Measurements from ENCODE around the gene FAM20A.
A peak's percentile ranks its signal among the peaks of the same experiment; 100 is the strongest.
"Not testable (repeated sequence)": the region's sequence is repeated elsewhere in the genome, so short reads cannot be mapped to it uniquely, and the experiment has no call there.

The FAM20A gene

DNA sequence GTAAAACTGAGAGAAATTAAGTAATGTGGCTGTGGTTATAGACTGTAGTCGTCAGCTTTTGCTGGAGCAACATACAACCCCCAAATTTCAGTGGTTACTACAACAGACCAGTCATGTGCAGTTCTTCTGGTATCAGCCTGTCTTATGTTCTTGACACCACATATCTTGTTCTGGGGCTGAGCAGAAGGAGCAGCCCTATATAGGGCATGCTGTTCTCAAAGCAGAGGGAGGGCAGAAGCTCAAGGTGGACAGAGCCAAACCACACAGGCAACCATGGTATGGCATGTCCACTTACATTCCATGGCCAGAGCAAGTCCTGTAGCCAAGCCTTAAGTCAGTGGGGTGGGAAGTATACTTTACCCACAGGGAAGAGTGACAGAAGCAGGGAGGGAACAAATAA, 81.3 kb downstream of the FAM20A start:
- DNase-seq (ENCODE audit: low spot score) = no peak

DNA sequence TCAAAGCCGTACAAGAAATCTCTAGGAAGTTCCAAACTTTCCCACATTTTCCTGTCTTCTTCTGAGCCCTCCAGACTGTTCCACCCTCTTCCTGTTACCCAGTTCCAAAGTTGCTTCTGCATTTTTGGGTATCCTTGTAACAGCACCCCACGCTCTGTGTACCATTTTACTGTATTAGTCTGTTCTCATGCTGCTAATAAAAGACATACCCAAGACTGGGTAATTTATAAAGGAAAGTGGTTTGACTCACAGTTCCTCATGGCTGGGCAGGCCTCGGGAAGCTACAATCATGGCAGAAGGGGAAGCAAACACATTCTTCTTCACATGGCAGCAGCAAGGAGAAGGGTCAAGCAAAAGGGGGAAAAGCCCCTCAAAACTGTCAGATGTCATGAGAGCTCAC, 82.1 kb downstream of the FAM20A start:
- DNase-seq (ENCODE audit: low spot score) = not testable (repeated sequence)

GRCh38 chr17:68518063-68518815, 82.9 kb downstream of the FAM20A start:
- DNase-seq (ENCODE audit: low spot score) = no peak

- not testable (repeated sequence) for DNase-seq (ENCODE audit: low spot score)
Measured at GRCh38 chr17:68517605-68518004, 83.6 kb downstream of the FAM20A start.

- no peak for DNase-seq (ENCODE audit: low spot score)
Measured at GRCh38 chr17:68516732-68517131, 84.4 kb downstream of the FAM20A start.

DNA sequence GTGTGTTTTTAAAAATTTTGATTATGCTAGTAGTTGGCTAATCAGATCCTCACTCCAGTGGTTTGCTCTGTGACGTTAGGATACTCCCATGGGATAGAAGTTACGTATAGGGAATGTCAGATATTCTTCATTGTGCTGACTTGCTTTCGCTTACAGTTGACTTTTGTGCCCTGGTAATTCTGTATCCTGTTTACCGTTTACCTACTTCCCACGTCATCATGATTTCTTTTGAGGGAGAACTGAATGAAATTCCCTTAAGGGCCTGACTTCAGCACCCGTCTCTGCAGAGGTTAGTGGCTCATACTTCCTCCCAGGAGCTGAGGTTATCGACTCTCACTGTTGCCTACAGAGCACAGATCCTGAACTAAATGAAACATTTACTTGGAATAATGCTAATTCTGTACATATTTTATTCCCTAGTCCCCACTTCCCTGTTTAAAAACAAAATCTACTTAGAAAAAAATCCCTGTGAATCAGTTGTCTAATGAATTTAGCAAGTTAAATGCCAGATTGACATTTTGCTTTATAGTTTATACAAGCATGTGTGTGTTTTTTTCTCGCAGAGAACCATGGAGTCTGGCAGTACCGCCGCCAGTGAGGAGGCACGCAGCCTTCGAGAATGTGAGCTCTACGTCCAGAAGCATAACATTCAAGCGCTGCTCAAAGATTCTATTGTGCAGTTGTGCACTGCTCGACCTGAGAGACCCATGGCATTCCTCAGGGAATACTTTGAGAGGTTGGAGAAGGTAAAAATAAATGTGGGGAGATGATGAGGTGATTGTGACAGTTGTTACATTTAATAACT, 86.1 kb downstream of the FAM20A start:
- no peak for DNase-seq (ENCODE audit: low spot score)

GRCh38 chr17:68513932-68514331, 87.2 kb downstream of the FAM20A start:
- no peak for DNase-seq (ENCODE audit: low spot score)

DNA sequence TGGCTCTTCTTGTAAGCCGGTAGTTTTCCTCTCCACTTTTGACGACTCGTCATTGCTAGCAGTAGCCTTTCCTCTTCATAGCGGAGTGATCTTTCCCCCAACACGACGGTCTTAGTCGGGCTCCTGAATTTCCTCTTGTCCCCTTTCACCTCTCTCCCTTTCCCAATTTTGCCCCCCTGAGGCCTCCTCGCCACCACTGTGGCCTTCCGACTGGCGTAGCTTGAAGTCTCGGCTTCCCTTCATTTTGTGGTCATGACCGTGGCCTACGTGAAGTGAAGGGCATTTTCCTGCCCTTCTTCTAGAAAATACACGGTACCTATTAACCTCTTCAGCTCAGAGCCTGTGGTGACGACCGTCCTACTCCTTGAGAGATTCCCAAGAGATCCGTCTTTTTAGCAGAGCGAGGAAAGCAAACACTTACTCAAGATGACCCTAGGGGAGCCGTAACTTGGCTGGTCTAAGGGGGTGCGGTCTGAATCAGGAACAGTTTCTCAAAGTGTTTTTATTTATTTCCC, 88.2 kb downstream of the FAM20A start:
- no peak for DNase-seq (ENCODE audit: low spot score)

GRCh38 chr17:68512247-68512959, 88.8 kb downstream of the FAM20A start, which contains the start of gene PRKAR1A:
TSS of gene PRKAR1A (plus strand) at chr17:68512430. CDS start at chr17:68515400, 2,970 bp downstream.
- DNase-seq (ENCODE audit: low spot score) = peak; percentile 96

GRCh38 chr17:68511671-68512246, 89.4 kb downstream of the FAM20A start:
- peak; percentile 83 for DNase-seq (ENCODE audit: low spot score)

GRCh38 chr17:68511254-68511670, 89.9 kb downstream of the FAM20A start:
- no peak for DNase-seq (ENCODE audit: low spot score)

DNA sequence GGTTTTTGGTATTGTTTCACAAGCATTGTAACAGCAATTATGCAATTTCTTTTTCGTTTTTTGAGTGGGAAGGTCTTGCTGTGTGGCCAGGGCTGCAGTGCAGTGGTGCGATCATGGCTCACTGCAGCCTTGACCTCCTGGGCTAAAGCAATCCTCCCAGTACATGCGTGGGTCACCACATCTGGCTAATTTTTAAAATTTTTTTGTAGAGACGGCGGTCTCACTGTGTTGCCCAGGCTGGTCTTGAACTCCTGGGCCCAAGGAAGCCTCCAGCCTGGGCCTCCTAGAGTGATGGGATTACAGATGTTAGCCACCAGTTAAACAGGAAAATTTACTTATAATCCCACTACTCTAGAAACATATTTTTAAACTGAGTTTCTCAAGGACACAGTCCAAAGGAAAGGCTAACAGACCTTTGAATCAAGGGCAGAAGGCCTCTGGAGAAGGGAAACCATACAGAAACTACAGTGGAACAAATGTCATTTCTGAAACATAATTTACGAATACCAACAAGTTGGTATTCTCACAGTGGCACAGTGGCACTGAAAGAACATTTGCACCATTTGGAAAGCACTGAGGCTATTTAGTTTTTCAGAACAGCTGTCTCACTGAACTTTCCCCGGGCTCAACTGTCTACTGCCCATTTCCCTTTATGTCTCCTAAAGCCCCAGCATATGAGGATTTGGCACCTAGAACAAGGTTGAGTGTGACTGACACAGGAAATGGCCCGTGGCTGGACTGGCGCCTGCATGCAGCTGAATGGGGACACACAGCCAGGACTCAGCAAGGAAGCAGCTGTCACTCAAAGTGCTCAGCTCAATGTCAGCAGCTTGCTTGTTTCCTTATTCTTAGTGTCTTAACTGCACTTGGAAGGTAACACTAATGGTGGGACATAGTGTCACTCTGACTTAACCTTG, 91.8 kb downstream of the FAM20A start:
- DNase-seq (ENCODE audit: low spot score) = no peak

- DNase-seq (ENCODE audit: low spot score) = no peak
Measured at GRCh38 chr17:68507576-68507975, 93.6 kb downstream of the FAM20A start.

DNA sequence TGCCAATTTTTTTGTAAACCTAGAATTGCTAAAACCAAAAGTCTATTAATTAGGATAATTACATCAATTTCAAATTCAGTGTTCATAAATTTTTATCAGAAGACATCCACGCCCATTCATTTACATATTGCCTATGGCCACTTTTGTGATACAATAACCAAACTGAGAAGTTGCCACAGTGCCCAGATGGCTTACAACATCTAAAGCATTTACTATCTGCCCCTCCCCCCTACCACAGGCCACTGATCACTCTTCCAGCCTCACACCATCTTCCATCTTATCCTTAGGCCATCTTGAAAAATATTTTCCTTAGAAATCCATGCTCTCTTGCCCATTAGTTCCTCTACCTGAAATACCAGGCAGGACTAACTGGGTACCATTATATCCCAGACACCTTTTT, 95.2 kb downstream of the FAM20A start:
- no peak for DNase-seq (ENCODE audit: low spot score)

GRCh38 chr17:68501074-68501473, 100.1 kb downstream of the FAM20A start:
- no peak for DNase-seq (ENCODE audit: low spot score)

- no peak for DNase-seq (ENCODE audit: low spot score)
Measured at GRCh38 chr17:68499587-68499986, 101.6 kb downstream of the FAM20A start.

DNA sequence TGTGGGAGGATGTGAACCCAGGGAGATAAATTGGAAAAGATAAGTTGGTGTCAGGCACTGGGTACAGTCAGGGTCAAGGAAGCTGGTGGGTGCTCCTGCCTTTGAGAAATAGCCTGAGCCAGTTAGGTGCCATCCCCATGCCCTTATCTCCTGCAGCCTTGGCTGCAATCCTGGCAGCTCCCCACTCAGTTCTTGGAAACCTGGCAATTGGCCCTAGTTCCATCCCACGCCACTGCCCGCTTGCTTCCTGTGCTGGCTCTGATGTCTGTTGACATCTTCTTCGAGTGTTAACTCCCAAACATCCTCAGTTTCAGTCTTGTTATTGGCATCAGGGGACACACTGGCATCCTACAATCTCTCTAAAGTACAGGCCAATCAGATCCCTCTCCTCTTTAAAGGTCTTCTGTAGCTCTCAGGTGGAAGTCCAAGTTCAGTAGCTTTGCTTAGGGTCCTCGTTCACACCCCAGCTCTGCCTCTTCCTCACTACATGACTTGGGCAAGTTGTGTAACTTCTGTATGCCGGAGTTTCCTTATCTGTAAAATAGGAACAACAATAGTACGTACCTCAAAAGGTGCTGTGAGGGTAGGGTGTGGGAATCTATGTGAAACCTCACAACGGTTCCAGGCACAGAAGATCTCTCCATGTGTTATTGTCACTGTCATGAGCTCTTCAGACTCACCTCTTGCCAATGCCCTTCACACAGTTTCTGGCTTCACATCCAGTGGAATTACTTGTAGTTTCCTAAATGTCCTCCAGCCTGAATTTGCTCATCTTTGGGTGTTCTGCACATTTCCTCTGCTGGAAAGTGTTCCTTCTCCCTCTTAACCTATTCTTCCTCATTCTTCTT, 102.5 kb downstream of the FAM20A start:
- DNase-seq (ENCODE audit: low spot score) = no peak

DNA sequence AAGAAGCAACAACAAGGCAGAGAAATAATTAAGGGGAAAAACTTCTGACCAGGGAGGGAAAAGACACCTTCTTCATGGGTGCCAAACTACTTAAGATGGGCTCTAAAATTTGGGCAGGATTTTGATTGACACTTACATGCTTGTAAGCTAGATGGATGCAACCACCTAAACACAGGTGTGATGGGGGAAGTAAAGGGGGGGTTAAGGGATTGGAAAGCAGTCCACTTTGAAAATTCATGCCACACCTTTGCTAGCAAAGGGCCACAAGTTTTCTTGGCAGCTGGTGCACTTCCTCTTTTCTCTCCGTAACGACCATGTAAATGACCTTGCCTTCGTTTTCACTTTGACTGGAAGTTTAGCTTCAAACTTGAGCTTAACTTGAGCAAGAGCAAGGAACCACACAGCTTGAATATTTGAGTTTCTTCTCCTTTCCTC, 103.3 kb downstream of the FAM20A start:
- DNase-seq (ENCODE audit: low spot score) = no peak

- no peak for DNase-seq (ENCODE audit: low spot score)
Measured at GRCh38 chr17:68495081-68495480, 106.1 kb downstream of the FAM20A start.
